ENCODE data around the gene SYT15.
"Not testable (repeated sequence)": the region's sequence is repeated elsewhere in the genome, so short reads cannot be mapped to it uniquely, and the experiment has no call there.

Gene SYT15

GRCh38 chr10:46560952-46561351 is 18.0 kb upstream of the SYT15 start:
- H3K27ac ChIP-seq: no peak overlapping the region
- TF ChIP-seq ZFX (IDR thresholded peaks at IDR 0.05) (no peak), CTCF (conservative IDR thresholded peaks at IDR 0.05) (no peak)

GRCh38 chr10:46565591-46566332 is 13.2 kb upstream of the SYT15 start:
- not testable (repeated sequence) for H3K27ac ChIP-seq

GRCh38 chr10:46567151-46567550 is 11.8 kb upstream of the SYT15 start:
- not testable (repeated sequence) for H3K27ac ChIP-seq

GRCh38 chr10:46570655-46571054 is 8.3 kb upstream of the SYT15 start:
- H3K27ac ChIP-seq: not testable (repeated sequence)

- not testable (repeated sequence) for H3K27ac ChIP-seq
These were observed 6.2 kb upstream of the SYT15 start for GRCh38 chr10:46572765-46573164.

- not testable (repeated sequence) for H3K27ac ChIP-seq
These were observed 5.6 kb upstream of the SYT15 start for GRCh38 chr10:46573314-46573713.

GRCh38 chr10:46573884-46574283 is 5.0 kb upstream of the SYT15 start:
- not testable (repeated sequence) for H3K27ac ChIP-seq

GRCh38 chr10:46577624-46578473 is 1.1 kb upstream of the SYT15 start:
- H3K27ac ChIP-seq: not testable (repeated sequence)

GRCh38 chr10:46579378-46579777 is 450 bp downstream of the SYT15 start:
- not testable (repeated sequence) for H3K27ac ChIP-seq

- not testable (repeated sequence) for H3K27ac ChIP-seq
These were observed 3.1 kb downstream of the SYT15 start for GRCh38 chr10:46581997-46582396.

GRCh38 chr10:46582568-46582967 is 3.6 kb downstream of the SYT15 start:
- not testable (repeated sequence) for H3K27ac ChIP-seq

- not testable (repeated sequence) for H3K27ac ChIP-seq
These were observed 5.3 kb downstream of the SYT15 start for GRCh38 chr10:46584196-46584595.

- not testable (repeated sequence) for H3K27ac ChIP-seq
These were observed 6.3 kb downstream of the SYT15 start for GRCh38 chr10:46585246-46585645.

- H3K27ac ChIP-seq: not testable (repeated sequence)
These were observed 8.6 kb downstream of the SYT15 start for GRCh38 chr10:46587546-46587945.

- not testable (repeated sequence) for H3K27ac ChIP-seq
These were observed 9.3 kb downstream of the SYT15 start for GRCh38 chr10:46588221-46588620.

GRCh38 chr10:46589589-46589988 is 10.7 kb downstream of the SYT15 start:
- not testable (repeated sequence) for H3K27ac ChIP-seq

GRCh38 chr10:46591053-46591452 is 12.1 kb downstream of the SYT15 start:
- H3K27ac ChIP-seq: not testable (repeated sequence)

- not testable (repeated sequence) for H3K27ac ChIP-seq
These were observed 14.4 kb downstream of the SYT15 start for GRCh38 chr10:46593307-46593706.

- not testable (repeated sequence) for H3K27ac ChIP-seq
These were observed 15.6 kb downstream of the SYT15 start for GRCh38 chr10:46594453-46595063.

- not testable (repeated sequence) for H3K27ac ChIP-seq
These were observed 17.6 kb downstream of the SYT15 start for GRCh38 chr10:46596570-46596969.
